T-helper 2 cell treated with Interferon-gamma antibody and Interleukin-4, amounts not matched to agents 5 μg/mL and 100 μg/mL, for 36 hours (primary cell): ENCODE measurements around the gene OR1A1.
"Not testable (repeated sequence)": the region's sequence is repeated elsewhere in the genome, so short reads cannot be mapped to it uniquely, and the experiment has no call there.

Experiments
- DNase-seq: peaks from one replicate; pipeline ENCODE4 v3.0.0; 2021; ENCODE audit warnings: low spot score
- H3K27ac Mint-ChIP-seq: one replicate; pipeline ENCODE4 v1.8.0; 2021; ENCODE audit warnings: mild to moderate bottlenecking, mixed read lengths
- H3K27me3 Mint-ChIP-seq: one replicate; pipeline ENCODE4 v1.8.0; 2021; ENCODE audit warnings: low read depth, mixed read lengths
- H3K36me3 Mint-ChIP-seq: one replicate; pipeline ENCODE4 v1.8.0; 2021; ENCODE audit warnings: low read depth, mixed read lengths
- H3K4me1 Mint-ChIP-seq: one replicate; pipeline ENCODE4 v1.8.0; 2021; ENCODE audit warnings: low read depth, mixed read lengths
- H3K4me3 Mint-ChIP-seq: one replicate; pipeline ENCODE4 v1.8.0; 2022; ENCODE audit warnings: mild to moderate bottlenecking, moderate library complexity, mixed read lengths
- H3K9me3 Mint-ChIP-seq: one replicate; pipeline ENCODE4 v1.8.0; 2021; ENCODE audit warnings: mixed read lengths

Gene OR1A1, protein sequence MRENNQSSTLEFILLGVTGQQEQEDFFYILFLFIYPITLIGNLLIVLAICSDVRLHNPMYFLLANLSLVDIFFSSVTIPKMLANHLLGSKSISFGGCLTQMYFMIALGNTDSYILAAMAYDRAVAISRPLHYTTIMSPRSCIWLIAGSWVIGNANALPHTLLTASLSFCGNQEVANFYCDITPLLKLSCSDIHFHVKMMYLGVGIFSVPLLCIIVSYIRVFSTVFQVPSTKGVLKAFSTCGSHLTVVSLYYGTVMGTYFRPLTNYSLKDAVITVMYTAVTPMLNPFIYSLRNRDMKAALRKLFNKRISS

DNA sequence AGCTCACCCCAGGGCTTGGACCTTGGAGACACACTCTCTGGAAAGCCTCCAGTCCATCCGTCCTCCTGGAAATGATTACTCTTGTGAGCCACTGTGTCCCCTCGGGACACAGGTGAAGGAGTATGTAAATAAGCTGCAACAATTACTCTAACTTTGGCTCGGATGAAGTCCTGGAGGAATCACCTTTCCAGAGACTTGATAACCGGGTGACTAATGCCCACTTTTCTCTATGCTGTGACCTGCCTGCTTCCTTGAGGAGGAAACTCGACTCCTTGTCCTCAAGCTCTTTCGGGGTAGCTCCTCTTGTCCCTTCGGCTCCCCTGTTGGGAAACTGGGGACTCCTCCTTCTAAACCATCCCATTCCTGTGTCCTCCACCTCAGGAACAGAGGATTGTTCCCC, at the start of gene OR1A1:
Gene OR1A1, plus strand, starts transcription at position 301 of the 400 bp plus-strand sequence. CDS start 7,954 bp downstream, outside the sequence.
- no peak within 1 kb of the TSS for H3K27ac Mint-ChIP-seq
- H3K27me3 Mint-ChIP-seq, result peaks cover under 1% of the 10 kb centered on the region
- no peaks in the 10 kb centered on the region for H3K9me3 Mint-ChIP-seq
- no peaks in the 10 kb centered on the region for H3K4me1 Mint-ChIP-seq
- H3K4me3 Mint-ChIP-seq, result no peak within 1 kb of the TSS
- DNase-seq, result no peak
- H3K36me3 Mint-ChIP-seq, result no peaks in the 10 kb centered on the region

DNA sequence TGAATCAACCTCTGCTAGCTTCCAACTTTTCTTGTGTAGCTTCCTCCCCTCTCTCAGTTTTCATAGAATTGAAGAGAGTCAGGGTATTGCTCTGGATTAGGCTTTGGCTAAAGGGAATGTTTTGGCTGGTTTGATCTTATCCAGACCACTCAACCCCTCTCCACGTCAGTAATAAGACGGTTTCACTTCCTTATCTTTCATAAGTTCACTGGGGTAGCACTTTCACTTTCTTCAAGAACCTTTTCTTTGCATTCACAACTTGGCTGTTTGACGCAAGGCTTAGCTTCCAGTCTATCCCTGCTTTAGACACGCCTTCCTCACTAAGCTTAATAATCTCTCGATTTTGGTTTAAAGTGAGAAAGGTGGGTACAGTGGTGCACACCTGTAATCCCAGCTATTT, 39.9 kb upstream of the OR1A1 start:
- H3K27me3 Mint-ChIP-seq, result no peaks in the 10 kb centered on the region
- H3K36me3 Mint-ChIP-seq, result no peaks in the 10 kb centered on the region
- H3K4me3 Mint-ChIP-seq, result no peak overlapping the region
- H3K27ac Mint-ChIP-seq, result no peak overlapping the region
- H3K9me3 Mint-ChIP-seq, result peaks cover 5% of the 10 kb centered on the region
- no peaks in the 10 kb centered on the region for H3K4me1 Mint-ChIP-seq
- no peak for DNase-seq

DNA sequence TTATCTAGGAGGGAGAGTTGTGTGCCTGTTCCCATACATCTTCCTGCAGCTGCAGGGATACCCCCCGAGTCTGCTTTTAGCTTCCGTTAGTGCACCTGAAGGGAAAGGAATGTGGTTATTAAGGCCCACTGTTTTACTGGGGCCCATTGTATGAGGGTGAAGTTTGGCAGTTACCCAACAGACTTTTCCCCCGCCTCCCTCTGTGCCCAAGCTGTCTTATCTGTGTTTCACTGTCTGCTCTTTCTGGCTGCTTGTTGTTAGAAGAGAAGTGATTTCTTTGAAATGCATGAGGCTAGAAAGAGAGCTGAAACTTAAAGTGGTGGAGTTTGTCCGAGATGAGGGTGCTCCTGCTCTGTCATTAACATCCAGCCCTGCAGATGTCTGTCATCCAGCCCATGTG, 17.5 kb upstream of the OR1A1 start:
- peaks cover 2% of the 10 kb centered on the region for H3K27me3 Mint-ChIP-seq
- H3K4me1 Mint-ChIP-seq, result no peaks in the 10 kb centered on the region
- H3K27ac Mint-ChIP-seq, result no peak overlapping the region
- DNase-seq, result no peak
- no peaks in the 10 kb centered on the region for H3K9me3 Mint-ChIP-seq
- H3K36me3 Mint-ChIP-seq, result no peaks in the 10 kb centered on the region
- H3K4me3 Mint-ChIP-seq, result no peak overlapping the region

DNA sequence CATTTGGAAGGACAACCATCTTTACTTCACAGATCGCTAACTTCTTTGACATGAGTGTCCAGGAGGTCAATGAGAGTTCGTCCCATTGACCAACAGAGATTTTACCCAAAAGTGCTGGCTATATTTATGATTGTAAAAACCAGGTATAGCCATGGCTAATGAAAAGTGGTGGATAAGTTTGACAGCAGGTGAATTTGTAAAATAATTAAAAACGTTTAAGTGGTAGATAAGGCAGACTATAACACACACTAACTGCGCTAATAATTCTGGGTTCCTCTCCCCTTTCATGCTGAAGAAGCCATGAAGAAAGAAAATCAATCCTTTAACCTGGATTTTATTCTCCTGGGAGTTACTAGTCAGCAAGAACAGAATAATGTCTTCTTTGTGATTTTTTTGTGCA, 10.2 kb upstream of the OR1A1 start, which contains the start of gene OR1A2:
Gene OR1A2, plus strand, starts transcription at position 301 of the 400 bp plus-strand sequence. Its CDS starts 0 bp downstream, at position 301.
- no peaks in the 10 kb centered on the region for H3K27me3 Mint-ChIP-seq
- H3K9me3 Mint-ChIP-seq, result peaks cover 4% of the 10 kb centered on the region
- H3K4me3 Mint-ChIP-seq, result no peak within 1 kb of the TSS
- H3K27ac Mint-ChIP-seq, result no peak within 1 kb of the TSS
- no peaks in the 10 kb centered on the region for H3K4me1 Mint-ChIP-seq
- H3K36me3 Mint-ChIP-seq, result no peaks in the 10 kb centered on the region
- DNase-seq, result no peak

DNA sequence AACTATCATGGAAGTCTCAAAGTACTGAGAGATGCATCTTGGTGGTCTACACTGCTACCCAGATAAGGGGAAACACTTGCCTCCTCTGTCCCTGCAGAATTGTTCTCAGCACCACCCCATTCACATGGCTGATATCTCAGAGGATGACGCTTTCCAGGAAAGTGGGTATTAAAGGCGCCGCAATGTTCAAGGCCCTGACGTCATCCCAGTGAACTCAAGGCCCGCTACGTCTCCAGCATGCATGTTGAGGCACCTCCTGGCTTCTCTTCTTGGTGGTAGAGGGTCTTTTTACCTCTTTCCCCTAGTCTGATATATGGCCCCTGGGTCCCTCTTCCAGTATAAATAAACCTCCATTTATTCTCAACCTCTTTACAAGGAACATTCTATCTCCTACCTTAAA, 1.0 kb downstream of the OR1A1 start:
- Mint-ChIP-seq H3K9me3 (peaks cover under 1% of the 10 kb centered on the region), H3K27ac (no peak overlapping the region), H3K27me3 (peaks cover 3% of the 10 kb centered on the region), H3K4me3 (no peak overlapping the region), H3K4me1 (no peaks in the 10 kb centered on the region), H3K36me3 (no peaks in the 10 kb centered on the region)
- no peak for DNase-seq

DNA sequence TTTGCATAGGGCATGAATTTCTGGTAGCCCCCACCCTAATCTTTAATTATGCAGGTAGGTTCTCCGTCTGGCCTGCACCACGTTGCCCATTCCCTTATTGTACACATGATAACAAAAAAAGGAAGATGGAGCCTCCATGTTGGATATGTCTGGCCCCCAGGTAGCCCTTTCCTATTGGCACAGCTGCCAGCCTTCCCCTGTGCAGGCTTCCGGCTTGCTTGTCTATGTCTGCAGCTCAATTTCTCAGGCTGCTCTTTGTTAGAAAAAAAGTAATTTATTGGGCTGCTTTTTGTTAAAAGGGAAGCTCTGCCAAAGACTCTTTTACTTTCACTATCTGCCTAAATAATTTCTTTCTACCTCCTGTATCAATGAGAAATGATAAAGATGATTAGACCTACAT, 5.5 kb downstream of the OR1A1 start:
- H3K27ac Mint-ChIP-seq, result no peak overlapping the region
- no peaks in the 10 kb centered on the region for H3K4me1 Mint-ChIP-seq
- no peak for DNase-seq
- H3K4me3 Mint-ChIP-seq, result no peak overlapping the region
- H3K9me3 Mint-ChIP-seq, result peaks cover 13% of the 10 kb centered on the region
- H3K27me3 Mint-ChIP-seq, result peaks cover 3% of the 10 kb centered on the region
- H3K36me3 Mint-ChIP-seq, result no peaks in the 10 kb centered on the region

DNA sequence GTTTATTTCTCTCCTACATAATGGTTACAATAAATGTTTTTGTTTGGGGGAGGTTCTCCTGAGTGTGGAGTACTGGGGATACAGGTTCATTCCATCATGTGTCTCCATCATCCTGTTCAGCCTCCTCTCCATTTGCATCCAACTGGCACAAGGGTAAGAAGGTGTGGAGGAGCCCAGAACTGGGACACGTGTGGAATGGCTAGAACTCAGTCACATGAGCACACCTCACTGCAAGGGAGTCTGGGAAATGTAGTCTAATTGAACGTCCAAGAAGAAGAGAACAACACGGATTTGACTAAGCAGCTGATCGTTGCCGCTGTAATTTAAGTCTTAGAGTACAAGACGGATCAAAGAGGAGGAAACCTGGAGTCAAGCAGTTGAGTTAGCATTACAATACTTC, 6.1 kb downstream of the OR1A1 start:
- H3K9me3 Mint-ChIP-seq, result peaks cover 16% of the 10 kb centered on the region

DNA sequence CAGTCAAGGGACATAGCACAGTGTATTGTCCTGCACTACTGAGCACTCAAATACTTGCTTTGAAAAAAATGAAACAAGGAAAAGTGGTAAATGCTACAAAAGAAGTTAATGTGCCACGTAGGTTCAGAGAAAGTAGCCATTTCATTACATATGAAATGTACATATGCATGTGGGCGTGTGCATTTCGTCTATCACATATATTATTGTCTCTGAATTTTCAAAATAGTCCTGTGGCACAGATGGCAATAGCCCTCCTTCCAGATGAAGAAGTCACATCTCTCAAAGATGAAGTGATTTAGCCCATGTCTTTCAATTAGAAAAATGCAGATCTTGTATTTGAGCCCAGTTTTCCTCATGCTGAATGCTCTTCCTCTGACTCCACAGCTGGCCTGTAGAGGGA, 12.5 kb downstream of the OR1A1 start:
- H3K4me3 Mint-ChIP-seq, DNase-seq, H3K36me3 Mint-ChIP-seq, H3K27ac Mint-ChIP-seq, H3K27me3 Mint-ChIP-seq, H3K4me1 Mint-ChIP-seq: not testable (repeated sequence)
- H3K9me3 Mint-ChIP-seq, result peaks cover 12% of the 10 kb centered on the region

More for the DNA sequence above, 6.1 kb downstream of the OR1A1 start:
- DNase-seq, result no peak
- Mint-ChIP-seq H3K4me1 (no peaks in the 10 kb centered on the region), H3K36me3 (no peaks in the 10 kb centered on the region), H3K27ac (no peak overlapping the region), H3K27me3 (peaks cover 3% of the 10 kb centered on the region), H3K4me3 (no peak overlapping the region)

DNA sequence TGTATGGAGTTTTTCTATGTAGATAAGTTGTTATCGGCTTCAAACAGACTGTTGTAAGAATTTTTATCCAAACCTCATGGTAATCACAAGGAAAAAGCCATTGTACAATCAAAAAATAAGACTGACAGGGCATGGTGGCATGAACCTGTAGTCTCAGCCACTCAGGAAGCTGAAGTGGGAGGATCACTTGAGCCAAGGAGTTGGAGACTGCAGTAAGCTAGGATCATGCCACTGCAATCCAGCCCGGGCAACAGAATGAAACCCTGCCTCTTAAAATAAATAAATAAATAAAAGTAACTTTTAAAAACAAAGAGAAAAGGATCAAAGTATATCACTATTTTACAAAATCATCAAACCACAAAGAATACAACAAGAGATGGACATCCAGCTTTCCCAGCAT, 14.4 kb downstream of the OR1A1 start:
- Mint-ChIP-seq H3K27ac (no peak overlapping the region), H3K4me3 (peak overlapping the region; percentile 72), H3K27me3 (peaks cover 3% of the 10 kb centered on the region), H3K36me3 (no peaks in the 10 kb centered on the region), H3K4me1 (peaks cover 10% of the 10 kb centered on the region), H3K9me3 (peaks cover 9% of the 10 kb centered on the region)
- no peak for DNase-seq

DNA sequence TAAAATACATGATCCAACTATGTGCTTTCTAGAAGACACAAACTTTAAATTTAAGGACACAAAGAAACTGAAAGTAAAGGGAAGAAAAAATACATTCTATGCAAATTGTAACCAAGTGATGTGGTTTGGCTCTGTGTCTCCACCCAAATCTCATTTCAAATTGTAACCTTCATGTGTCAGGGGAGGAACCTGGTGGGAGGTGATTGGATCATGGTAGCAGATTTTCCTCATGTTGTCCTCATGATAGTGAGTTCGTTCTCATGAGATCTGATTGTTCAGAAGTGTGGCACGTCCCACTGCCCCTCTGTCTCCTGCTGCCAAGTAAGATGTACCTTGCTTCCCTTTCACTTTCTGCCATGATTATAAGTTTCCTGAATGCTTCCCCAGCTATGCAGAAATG, 15.0 kb downstream of the OR1A1 start:
- Mint-ChIP-seq H3K4me1 (peaks cover 10% of the 10 kb centered on the region), H3K9me3 (peaks cover 3% of the 10 kb centered on the region), H3K27ac (peak overlapping the region; percentile 60), H3K4me3 (peak overlapping the region; percentile 72), H3K36me3 (no peaks in the 10 kb centered on the region), H3K27me3 (peaks cover 3% of the 10 kb centered on the region)
- DNase-seq, result no peak

DNA sequence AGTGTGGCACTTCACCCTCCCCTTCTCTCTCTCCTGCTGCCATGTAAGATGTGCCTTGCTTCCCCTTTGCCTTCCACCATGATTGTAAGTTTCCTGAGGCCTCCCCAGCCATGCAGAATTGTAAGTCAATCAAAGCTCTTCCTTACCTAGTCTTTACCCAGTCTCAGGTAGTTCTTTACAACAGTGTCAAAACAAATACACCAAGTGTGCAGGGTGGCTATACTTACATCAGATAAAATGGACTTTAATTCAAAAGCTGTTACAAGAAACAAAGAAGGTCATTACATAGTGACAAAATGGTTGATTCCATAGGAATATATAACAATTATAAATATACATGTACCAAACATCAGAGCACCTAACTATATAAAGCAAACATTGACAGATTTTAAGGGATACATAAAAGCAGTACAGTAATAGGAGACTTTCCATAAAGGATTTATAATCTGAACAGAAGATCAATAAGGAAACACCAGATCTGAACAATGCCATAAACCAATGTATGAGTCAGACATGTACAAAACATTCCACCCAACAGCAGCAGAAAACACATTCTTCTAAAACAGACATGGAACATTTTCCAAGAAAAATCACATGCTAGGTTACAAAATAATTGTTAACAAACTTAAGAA, 17.4 kb downstream of the OR1A1 start:
- H3K27ac Mint-ChIP-seq, H3K36me3 Mint-ChIP-seq, DNase-seq, H3K9me3 Mint-ChIP-seq, H3K27me3 Mint-ChIP-seq, H3K4me3 Mint-ChIP-seq, H3K4me1 Mint-ChIP-seq: not testable (repeated sequence)

DNA sequence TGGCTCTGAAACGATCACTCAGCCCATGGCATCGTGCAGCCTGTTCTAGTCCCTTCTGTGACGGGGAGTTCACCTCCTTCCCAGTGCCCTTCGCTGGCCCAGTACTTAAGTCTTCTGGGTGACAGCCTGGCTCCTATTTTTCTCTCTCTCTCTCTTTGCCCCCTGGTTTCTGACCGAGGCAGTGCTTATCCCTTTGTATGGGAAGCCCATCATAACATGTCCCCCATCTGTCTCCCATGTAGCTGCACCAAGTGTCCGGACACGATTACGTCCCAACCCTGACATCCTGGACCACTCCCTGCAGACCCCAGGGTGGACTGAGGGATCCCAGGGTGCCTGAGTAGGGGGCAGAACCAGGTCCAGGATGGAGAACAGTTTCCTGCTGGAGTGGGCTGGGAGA, 24.8 kb downstream of the OR1A1 start:
- H3K27ac Mint-ChIP-seq, H3K4me3 Mint-ChIP-seq: not testable (repeated sequence)

DNA sequence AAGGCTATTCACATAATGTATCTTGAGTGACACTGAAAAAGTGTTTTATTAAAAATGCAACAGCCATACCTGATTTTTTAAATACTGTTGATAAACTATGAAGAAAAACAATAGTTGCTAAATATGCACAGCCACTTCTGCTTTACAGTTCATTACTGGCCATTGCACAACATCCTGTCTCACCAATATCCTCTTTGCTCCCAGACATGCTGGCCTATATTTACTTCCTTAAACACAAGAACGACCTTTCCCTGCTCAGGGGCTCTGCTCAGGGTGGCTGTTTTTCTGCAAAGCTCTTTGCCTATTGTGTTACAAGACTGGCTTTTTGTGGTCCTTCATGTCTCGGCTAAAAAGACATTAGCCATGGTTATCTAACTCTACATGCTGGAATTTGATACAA, 31.2 kb downstream of the OR1A1 start:
- DNase-seq, H3K27ac Mint-ChIP-seq, H3K4me1 Mint-ChIP-seq, H3K27me3 Mint-ChIP-seq, H3K36me3 Mint-ChIP-seq, H3K9me3 Mint-ChIP-seq, H3K4me3 Mint-ChIP-seq: not testable (repeated sequence)

More for the DNA sequence above, 24.8 kb downstream of the OR1A1 start:
- not testable (repeated sequence) for H3K9me3 Mint-ChIP-seq, H3K4me1 Mint-ChIP-seq, DNase-seq, H3K27me3 Mint-ChIP-seq, H3K36me3 Mint-ChIP-seq

DNA sequence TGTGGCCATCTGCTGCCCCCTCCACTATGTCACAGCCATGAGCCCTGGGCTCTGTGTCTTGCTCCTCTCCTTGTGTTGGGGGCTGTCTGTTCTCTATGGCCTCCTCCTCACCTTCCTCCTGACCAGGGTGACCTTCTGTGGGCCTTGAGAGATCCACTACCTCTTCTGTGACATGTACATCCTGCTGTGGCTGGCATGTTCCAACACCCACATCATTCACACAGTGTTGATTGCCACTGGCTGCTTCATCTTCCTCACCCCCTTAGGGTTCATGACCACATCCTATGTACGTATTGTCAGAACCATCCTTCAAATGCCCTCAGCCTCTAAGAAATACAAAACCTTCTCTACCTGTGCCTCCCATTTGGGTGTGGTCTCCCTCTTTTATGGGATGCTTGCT, 33.6 kb downstream of the OR1A1 start:
- DNase-seq, H3K4me1 Mint-ChIP-seq, H3K9me3 Mint-ChIP-seq, H3K27ac Mint-ChIP-seq, H3K27me3 Mint-ChIP-seq, H3K36me3 Mint-ChIP-seq, H3K4me3 Mint-ChIP-seq: not testable (repeated sequence)

DNA sequence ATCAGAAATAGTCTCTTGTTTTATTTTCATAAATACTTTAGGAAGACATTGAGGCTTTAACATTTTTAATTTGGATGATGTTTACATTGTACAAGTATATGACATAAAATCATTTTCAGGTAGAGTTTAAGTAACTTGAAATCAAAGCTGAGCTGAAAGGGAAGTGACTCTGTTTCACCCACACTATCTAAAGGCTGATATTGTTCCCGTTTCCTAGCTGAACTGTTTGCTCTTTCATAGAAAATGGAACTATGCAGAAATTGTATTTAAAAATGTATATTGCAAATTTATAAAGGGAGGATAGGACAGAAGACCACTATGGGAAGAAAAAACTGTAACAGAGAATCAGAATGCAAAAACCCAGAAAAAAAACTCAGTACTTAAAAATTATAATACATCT, 37.4 kb downstream of the OR1A1 start:
- DNase-seq, H3K9me3 Mint-ChIP-seq, H3K27me3 Mint-ChIP-seq, H3K4me3 Mint-ChIP-seq, H3K4me1 Mint-ChIP-seq, H3K36me3 Mint-ChIP-seq, H3K27ac Mint-ChIP-seq: not testable (repeated sequence)
